GM12878 (cell line): ENCODE data around the gene C1QL4. TPM values are rescaled to one million over a fixed set of nuclear protein-coding genes. Genes with fewer than 3 reads are reported as not detected.

Experiments
- ATAC-seq: fragments of 200-7000 bp; cut with Tn5 transposase; 3 replicates; pipeline ENCODE4 v1.9.1; 2020; ENCODE audit warnings: mild to moderate bottlenecking, moderate library complexity
- BruUV-seq: library from RNA; stranded (reverse); fragments of 400-500 nt; replicated peaks from 2 replicates; lab custom pipeline; 2021; lab: Mats Ljungman, UMichigan
- CTCF ChIA-PET: fragments of 300-600 bp; sonication (Branson Sonifier 250); formaldehyde crosslinking; extraction: SDS; loops from one replicate; lab custom pipeline; 2021; ENCODE audit warnings: inconsistent platforms; lab: Yijun Ruan, JAX
- POLR2A ChIA-PET: fragments of 350-600 bp; formaldehyde crosslinking; extraction: SDS; loops from one replicate; lab custom pipeline; 2021; ENCODE audit warnings: inconsistent platforms; lab: Charles Lee
- RAD21 ChIA-PET: fragments of 300-600 bp; sonication (Branson Sonifier 250); formaldehyde crosslinking; loops from one replicate; lab custom pipeline; 2023; ENCODE audit warnings: antibody characterized with exemption; ENCODE audit not compliant: unreplicated experiment; lab: Charles Lee
- SMC1A ChIA-PET: fragments of 300-600 bp; sonication (Branson Sonifier 250); formaldehyde crosslinking; loops from one replicate; lab custom pipeline; 2023; ENCODE audit not compliant: unreplicated experiment, uncharacterized antibody; lab: Charles Lee
- DNase-seq: peaks from one replicate; pipeline ENCODE4 v3.0.0-alpha.2; 2011; ENCODE audit warnings: low read depth, low spot score
- FAIRE-seq: peaks from 3 replicates; lab custom pipeline; 2011; peaks lifted over from hg19 to GRCh38; lab: Jason Lieb, UNC
- H2AFZ ChIP-seq: 2 replicates; pipeline ENCODE4 v1.6.0; 2011; ENCODE audit warnings: low read depth, low read length, control low read depth; ENCODE audit not compliant: control insufficient read depth
- H3K27ac ChIP-seq: 2 replicates; pipeline ENCODE4 v1.5.1; 2011; ENCODE audit warnings: control low read depth; ENCODE audit not compliant: control insufficient read depth, insufficient read depth
- H3K27me3 ChIP-seq, 2 experiments: replicated peaks in 1 of 2; 2 replicates each; pipeline versions ENCODE4 v1.6.0 to v1.6.1; 2011; ENCODE audit warnings: low read length in 1 of 2; ENCODE audit not compliant: control insufficient read depth in 2 of 2, insufficient read depth in 2 of 2
- H3K36me3 ChIP-seq, 2 experiments: 2 replicates each; pipeline ENCODE4 v1.5.1; 2011; ENCODE audit warnings: low read length in 1 of 2; ENCODE audit not compliant: control insufficient read depth in 2 of 2, insufficient read depth in 2 of 2
- H3K4me1 ChIP-seq: 2 replicates; pipeline ENCODE4 v1.6.1; 2011; ENCODE audit warnings: mild to moderate bottlenecking, low read length, moderate library complexity, mixed read lengths; ENCODE audit not compliant: control insufficient read depth, insufficient read depth
- H3K4me2 ChIP-seq: 2 replicates; pipeline ENCODE4 v1.6.0; 2011; ENCODE audit warnings: control low read depth; ENCODE audit not compliant: control insufficient read depth, insufficient read depth
- H3K4me3 ChIP-seq: fragments of 200-600 bp; sonication (generic); 2 replicates; pipeline ENCODE4 v1.5.1; 2016
- H3K79me2 ChIP-seq: 2 replicates; pipeline ENCODE4 v1.6.0; 2011; ENCODE audit warnings: low read length; ENCODE audit not compliant: control insufficient read depth, insufficient read depth
- H3K9ac ChIP-seq: 2 replicates; pipeline ENCODE4 v1.8.0; 2011; ENCODE audit warnings: low read length, control low read depth, mixed read lengths; ENCODE audit not compliant: control insufficient read depth, insufficient read depth
- H3K9me3 ChIP-seq: replicated peaks from 3 replicates; pipeline ENCODE4 v1.5.1; 2011; ENCODE audit warnings: mild to moderate bottlenecking, low read length; ENCODE audit not compliant: control insufficient read depth, insufficient read depth
- H4K20me1 ChIP-seq: 2 replicates; pipeline ENCODE4 v1.6.0; 2011; ENCODE audit not compliant: control insufficient read depth, insufficient read depth
- BHLHE40 ChIP-seq, 2 experiments: fragments of 450-650 bp in 1 of 2; IDR thresholded peaks; 2 replicates each; pipeline ENCODE4 v1.6.1; 2011 to 2017; ENCODE audit warnings: low read depth in 2 of 2, borderline replicate concordance in 1 of 2, improper control_type of control experiment in 1 of 2, low read length in 1 of 2, mild to moderate bottlenecking in 1 of 2
- IRF5 ChIP-seq: fragments of 450-650 bp; IDR thresholded peaks from 2 replicates; pipeline ENCODE4 v1.6.1; 2017; ENCODE audit warnings: borderline replicate concordance
- KDM1A ChIP-seq: fragments of 200-600 bp; sonication (generic); IDR thresholded peaks from 2 replicates; pipeline ENCODE4 v1.6.1; 2016; ENCODE audit warnings: borderline replicate concordance
- MLLT1 ChIP-seq: fragments of 450-650 bp; IDR thresholded peaks from 2 replicates; pipeline ENCODE4 v1.6.1; 2016; ENCODE audit warnings: mild to moderate bottlenecking
- NFIC ChIP-seq: IDR thresholded peaks from 2 replicates; pipeline ENCODE4 v1.6.1; 2012; ENCODE audit warnings: low read depth, mild to moderate bottlenecking, inconsistent platforms, low read length, moderate library complexity
- NFXL1 ChIP-seq: fragments of 450-650 bp; IDR thresholded peaks from 2 replicates; pipeline ENCODE4 v1.6.1; 2017; ENCODE audit warnings: antibody characterized with exemption, mild to moderate bottlenecking, borderline replicate concordance
- RFX5 ChIP-seq: IDR thresholded peaks from 2 replicates; pipeline ENCODE4 v1.6.1; 2011; ENCODE audit warnings: low read depth, low read length, improper control_type of control experiment
- ZNF207 ChIP-seq: fragments of 450-650 bp; IDR thresholded peaks from 2 replicates; pipeline ENCODE4 v1.6.1; 2014; ENCODE audit warnings: antibody characterized with exemption, mild to moderate bottlenecking, borderline replicate concordance
- WGBS: methylation state at CpG from one replicate; pipeline ENCODE4 v1.1.6; 2016; ENCODE audit warnings: low lambda C conversion rate; ENCODE audit not compliant: insufficient replicate concordance, insufficient coverage; ENCODE audit errors: missing lambda C conversion rate; 5-methylcytosine and 5-hydroxymethylcytosine counted together
- in situ Hi-C: fragments of 300-500 bp; cut with MboI; formaldehyde crosslinking; loops from 9 replicates; pipeline ENCODE4 v1.14.3; 2018; ENCODE audit warnings: mixed read lengths
- intact Hi-C: fragments of 100-400 bp; cut with micrococcal nuclease; formaldehyde crosslinking; loops from one replicate; pipeline ENCODE4 v1.14.2; 2022; ENCODE audit not compliant: unreplicated experiment
- polyA plus RNA-seq, 11 experiments: library from polyadenylated mRNA; depleted of rRNA in 4 of 11; unstranded in 6 of 11; stranded (reverse) in 5 of 11; fragments of >200 nt; fragmentation: Nextera tagmentation in 4 of 11; fragmentation: Illumina TruSeq in 1 of 11; extraction: Ambion mirVana in 4 of 11; extraction: Trizol in 1 of 11; gene quantifications; 1 replicate in 1 of 11; 2 replicates in 10 of 11; pipeline versions ENCODE4 v1.2.1 to v1.2.3, GENCODE V29; 2011 to 2016; ENCODE audit warnings: inconsistent platforms in 2 of 11, missing spikeins in 2 of 11, low read depth in 1 of 11
- total RNA-seq, 4 experiments: library from RNA; depleted of rRNA in 3 of 4; stranded (reverse); fragments of >200 nt in 3 of 4; fragmentation: Illumina TruSeq in 1 of 4; extraction: Trizol in 1 of 4; gene quantifications; 2 replicates each; pipeline versions ENCODE4 v1.2.1 to v1.2.3, GENCODE V29; 2013 to 2021

C1QL4 gene
- total and polyA plus RNA-seq, 10 of the 15 experiments (the other 5 are each of a cell fraction or from before 2014, with no cell fraction given), result 0.05 TPM; not detected in 9

- Histone ChIP-seq H3K4me2 (no peak overlapping the region), H3K9ac (no peak overlapping the region), H3K4me1 (peaks cover 6% of the 10 kb centered on the region), H3K27me3 (peaks cover 1 to 3% of the 10 kb centered on the region in 2 experiments; a peak in 2 of 4 replicates), H2AFZ (no peak overlapping the region), H3K79me2 (no peaks in the 10 kb centered on the region), H4K20me1 (no peaks in the 10 kb centered on the region), H3K9me3 (no peaks in the 10 kb centered on the region), H3K27ac (no peak overlapping the region), H3K4me3 (no peak overlapping the region), H3K36me3 (no peaks in the 10 kb centered on the region)
- ATAC-seq (no peak), DNase-seq (no peak), FAIRE-seq (no peak)
- in situ Hi-C loops, result no loop called here
- ChIA-PET SMC1A (interaction anchor here (1.6 to 25.7 kb wide), 4 partner anchors 21 to 228 kb away, joined by 4 to 740 read pairs (median 9); no protein-coding TSS in a partner anchor), POLR2A (interaction anchor here (0.6 kb wide), 1 partner anchor 9 kb away, joined by 6 read pairs; no protein-coding TSS in a partner anchor), RAD21 (interaction anchor here (0.6 to 1.1 kb wide), 2 partner anchors 157 to 173 kb away, joined by 3 read pairs; no protein-coding TSS in a partner anchor), CTCF (interaction anchor here (0.9 to 9.5 kb wide), 7 partner anchors 10 to 270 kb away, joined by 4 to 231 read pairs (median 5); partner anchors contain the start of gene PRPH)
- TF ChIP-seq BHLHE40 (IDR thresholded peaks at IDR 0.05; ENCODE audit: borderline replicate concordance in 1 of 2, low read depth in 2 of 2, low read length in 1 of 2) (no peak), MLLT1 (no peak), NFIC (no peak), RFX5 (no peak), NFXL1 (no peak), ZNF207 (no peak), IRF5 (no peak), KDM1A (no peak)
- intact Hi-C loops, result no loop called here
- 48% methylated on average over 2 of the region's 2 CpGs for WGBS
- no TSS peak for BruUV-seq
Measured at GRCh38 chr12:49352351-49352750, 15.4 kb upstream of the C1QL4 start.
